Peyer's patch (tissue), 4 donors: Measurements from ENCODE around the gene TAS1R2.

Experiments
- POLR2A ChIP-seq, 2 donors: fragments of 450-650 bp; IDR thresholded peaks; one replicate each; pipeline ENCODE4 v1.5.1; 2017; ENCODE audit warnings: antibody characterized with exemption in 2 of 2, mild to moderate bottlenecking in 2 of 2, moderate library complexity in 2 of 2
- TF ChIP-seq, protein P1 (sequence below), 6 experiments: fragments of 450-650 bp in 4 of 6; fragments of 200-600 bp in 2 of 6; sonication (generic) in 1 of 6; IDR thresholded peaks; one replicate each; pipeline ENCODE4 v1.5.1; 2017 to 2019; ENCODE audit warnings: antibody characterized with exemption in 6 of 6, mild to moderate bottlenecking in 3 of 6, moderate library complexity in 1 of 6

- TF ChIP-seq, protein P1, sequence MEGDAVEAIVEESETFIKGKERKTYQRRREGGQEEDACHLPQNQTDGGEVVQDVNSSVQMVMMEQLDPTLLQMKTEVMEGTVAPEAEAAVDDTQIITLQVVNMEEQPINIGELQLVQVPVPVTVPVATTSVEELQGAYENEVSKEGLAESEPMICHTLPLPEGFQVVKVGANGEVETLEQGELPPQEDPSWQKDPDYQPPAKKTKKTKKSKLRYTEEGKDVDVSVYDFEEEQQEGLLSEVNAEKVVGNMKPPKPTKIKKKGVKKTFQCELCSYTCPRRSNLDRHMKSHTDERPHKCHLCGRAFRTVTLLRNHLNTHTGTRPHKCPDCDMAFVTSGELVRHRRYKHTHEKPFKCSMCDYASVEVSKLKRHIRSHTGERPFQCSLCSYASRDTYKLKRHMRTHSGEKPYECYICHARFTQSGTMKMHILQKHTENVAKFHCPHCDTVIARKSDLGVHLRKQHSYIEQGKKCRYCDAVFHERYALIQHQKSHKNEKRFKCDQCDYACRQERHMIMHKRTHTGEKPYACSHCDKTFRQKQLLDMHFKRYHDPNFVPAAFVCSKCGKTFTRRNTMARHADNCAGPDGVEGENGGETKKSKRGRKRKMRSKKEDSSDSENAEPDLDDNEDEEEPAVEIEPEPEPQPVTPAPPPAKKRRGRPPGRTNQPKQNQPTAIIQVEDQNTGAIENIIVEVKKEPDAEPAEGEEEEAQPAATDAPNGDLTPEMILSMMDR (IDR thresholded peaks at IDR 0.05), result no peak
- no peak for TF ChIP-seq POLR2A (IDR thresholded peaks at IDR 0.05)
These were observed 60.5 kb downstream of the TAS1R2 start for GRCh38 chr1:18798946-18799345.
